ENCODE data around the gene NDUFV1.
"Not testable (repeated sequence)": the region's sequence is repeated elsewhere in the genome, so short reads cannot be mapped to it uniquely, and the experiment has no call there.

NDUFV1 gene

DNA sequence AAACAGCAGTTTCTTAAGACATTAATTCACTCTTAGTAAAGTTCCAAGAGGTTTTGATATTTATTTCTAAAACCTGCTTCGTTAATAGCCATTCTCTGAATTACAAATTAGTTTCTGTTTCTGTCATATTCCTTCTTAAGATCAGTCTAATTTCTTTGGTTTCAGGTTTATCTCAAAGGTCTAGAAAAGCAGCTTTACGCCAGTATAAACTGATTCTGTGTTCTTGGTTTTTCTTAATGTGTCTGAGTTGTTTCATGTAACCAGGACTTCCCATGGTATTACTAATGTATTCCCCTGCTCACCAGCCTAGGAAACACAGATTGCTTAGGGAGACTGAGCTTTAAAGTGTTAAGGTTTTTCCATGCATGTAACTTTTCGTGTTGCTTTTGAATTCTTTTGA is 50.6 kb downstream of the NDUFV1 start:
- DNase-seq = no peak

DNA sequence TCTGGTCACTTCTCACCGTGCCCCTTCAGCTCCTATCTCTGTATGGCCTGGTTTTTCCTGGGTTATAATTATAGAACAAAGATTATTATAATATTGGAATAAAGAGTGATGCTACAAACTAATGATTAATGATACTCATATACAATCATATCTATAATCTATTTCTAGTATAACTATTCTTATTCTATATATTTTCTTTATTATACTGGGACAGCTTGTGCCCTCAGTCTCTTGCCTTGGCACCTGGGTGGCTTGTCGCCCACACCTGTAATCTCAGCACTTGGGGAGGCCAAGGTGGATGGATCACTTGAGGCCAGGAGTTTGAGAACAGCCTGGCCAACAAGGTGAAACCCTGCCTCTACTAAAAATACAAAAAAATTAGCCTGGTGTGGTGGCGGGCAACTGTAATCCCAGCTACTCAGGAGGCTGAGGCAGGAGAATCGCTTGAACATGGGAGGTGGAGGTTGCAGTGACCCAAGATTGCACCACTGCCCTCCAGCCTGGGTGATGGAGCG is 53.0 kb downstream of the NDUFV1 start:
- not testable (repeated sequence) for DNase-seq

DNA sequence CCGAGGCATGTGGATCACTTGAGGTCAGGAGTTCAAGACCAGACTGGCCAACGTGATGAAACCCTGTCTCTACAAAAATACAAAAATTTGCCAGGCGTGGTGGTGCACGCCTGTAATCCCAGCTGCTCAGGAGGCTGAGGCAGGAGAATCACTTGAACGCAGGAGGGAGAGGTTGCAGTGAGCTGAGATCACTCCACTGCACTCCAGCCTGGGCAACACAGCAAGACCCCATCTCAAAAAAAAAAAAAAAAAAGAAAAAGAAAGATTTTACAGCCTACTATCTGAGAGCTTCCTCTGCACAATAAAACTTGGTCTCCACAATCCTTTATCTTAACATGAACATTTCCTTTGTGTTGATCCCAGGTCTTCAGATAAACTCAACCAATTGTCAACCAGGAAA is 54.0 kb downstream of the NDUFV1 start:
- not testable (repeated sequence) for DNase-seq

Data from stimulated activated CD4-positive, alpha-beta T cell treated with anti-CD3 and anti-CD28 coated beads, Interleukin-2, amount 100 ng/mL, for 48 hours (primary cell).